NCI-H524 treated with DMSO at 0.1 percent for 48 hours (cell line): ENCODE measurements around the gene STKLD1.
"Not testable (repeated sequence)": the region's sequence is repeated elsewhere in the genome, so short reads cannot be mapped to it uniquely, and the experiment has no call there.

Source experiments
- DNase-seq: peaks from one replicate; lab custom pipeline; 2025; lab: John Stamatoyannopoulos, UW

Gene STKLD1

DNA sequence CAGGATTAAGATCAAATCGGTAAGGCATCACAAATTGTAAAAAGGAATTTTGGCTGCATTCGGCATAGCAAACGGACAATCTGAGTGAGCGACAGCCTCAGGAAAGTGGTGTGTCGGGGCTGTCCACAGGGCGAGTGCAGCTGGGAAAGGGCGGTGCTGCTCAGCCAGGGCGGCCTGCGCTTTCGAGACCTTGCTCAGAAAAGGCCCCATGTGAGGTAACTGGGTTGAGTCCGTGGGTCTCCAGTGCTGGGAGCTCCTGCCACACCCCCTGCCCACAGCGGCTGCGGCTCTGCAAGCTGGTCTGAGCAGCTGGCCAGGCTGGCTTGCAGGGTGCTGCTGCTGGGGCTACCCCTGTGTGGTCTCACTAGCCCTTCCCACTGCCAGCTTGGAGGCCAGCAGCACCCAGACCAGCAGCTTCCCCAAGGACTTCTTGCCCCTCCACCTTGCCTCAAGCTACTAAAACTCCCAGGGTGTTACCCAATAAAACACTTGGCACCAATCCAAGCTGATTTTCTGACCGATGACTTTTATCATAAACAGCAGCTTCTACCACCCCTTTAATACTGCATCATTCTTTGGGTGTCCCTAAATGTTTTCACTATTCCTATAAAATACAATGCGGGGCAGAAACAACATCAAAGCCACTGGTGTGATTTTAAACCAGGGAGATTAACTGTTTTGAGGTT lies 13.7 kb upstream of the STKLD1 start:
- DNase-seq, result no peak

DNA sequence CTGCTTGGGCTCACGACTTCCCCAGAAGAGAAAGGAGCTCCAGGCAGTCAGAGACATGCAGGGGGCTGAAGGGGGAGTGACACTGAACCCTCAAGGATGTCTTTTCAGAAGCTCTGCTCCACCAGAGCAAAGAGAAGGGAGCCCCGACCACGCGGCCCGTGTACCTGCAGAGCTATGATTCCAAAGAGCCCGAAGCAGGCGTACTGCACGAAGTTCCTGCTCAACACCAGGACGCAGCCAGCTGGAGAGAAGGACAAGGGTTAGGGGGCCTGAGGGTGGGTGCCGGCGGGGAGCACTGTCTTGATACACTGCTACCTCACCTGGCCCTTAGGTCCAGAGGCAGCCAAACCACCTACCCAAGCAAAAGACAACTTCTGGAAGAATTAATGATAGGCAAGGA lies 9.7 kb upstream of the STKLD1 start:
- DNase-seq, result no peak

- DNase-seq, result no peak
These were observed 8.9 kb upstream of the STKLD1 start for GRCh38 chr9:133367221-133367620.

- DNase-seq, result no peak
These were observed 8.4 kb upstream of the STKLD1 start for GRCh38 chr9:133367778-133368177.

- DNase-seq, result no peak
These were observed 7.8 kb upstream of the STKLD1 start for GRCh38 chr9:133368249-133368881.

DNA sequence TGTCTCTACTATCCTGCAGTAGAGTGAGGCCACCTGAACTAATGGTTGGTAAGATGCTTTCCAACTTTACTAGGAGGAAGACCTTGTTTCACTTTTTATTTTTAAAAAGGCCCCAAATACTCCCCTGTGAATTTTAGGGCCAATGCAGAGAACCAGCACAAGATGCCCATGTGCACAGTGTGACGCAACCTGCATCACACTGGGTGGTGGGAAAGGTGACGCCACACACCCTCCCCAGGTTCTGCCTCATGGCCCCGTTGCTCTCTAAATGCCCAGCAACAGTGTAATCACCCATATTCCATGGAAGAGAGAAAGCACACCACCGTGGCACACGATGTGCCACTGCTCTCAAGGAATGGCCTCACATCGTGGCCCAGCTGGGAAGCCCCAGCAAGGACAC lies 6.7 kb upstream of the STKLD1 start:
- no peak for DNase-seq

- no peak for DNase-seq
These were observed 6.2 kb upstream of the STKLD1 start for GRCh38 chr9:133369933-133370332.

- DNase-seq, result no peak
These were observed 5.5 kb upstream of the STKLD1 start for GRCh38 chr9:133370685-133371084.

DNA sequence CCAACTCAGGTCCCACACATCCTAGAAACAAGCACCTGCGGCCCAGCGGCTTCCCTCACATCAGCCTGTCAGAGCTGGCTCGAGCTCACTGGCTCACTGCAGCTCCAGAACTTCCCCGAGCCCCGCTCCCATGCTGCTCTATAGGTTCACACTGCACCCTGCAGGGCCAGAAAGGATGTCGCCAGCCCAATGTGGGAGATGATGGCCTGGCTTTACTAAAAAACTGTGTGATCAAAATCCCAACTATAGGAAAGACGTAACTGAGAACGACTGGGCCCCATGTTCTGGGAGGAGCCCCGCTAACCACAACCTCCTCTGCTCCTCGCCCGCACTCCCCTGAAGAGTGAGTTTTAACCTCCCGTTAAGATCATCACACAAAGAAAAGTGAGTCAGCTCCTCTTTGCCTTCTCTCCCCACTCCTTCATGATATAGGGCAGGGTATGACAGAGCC lies 4.9 kb upstream of the STKLD1 start:
- no peak for DNase-seq

DNA sequence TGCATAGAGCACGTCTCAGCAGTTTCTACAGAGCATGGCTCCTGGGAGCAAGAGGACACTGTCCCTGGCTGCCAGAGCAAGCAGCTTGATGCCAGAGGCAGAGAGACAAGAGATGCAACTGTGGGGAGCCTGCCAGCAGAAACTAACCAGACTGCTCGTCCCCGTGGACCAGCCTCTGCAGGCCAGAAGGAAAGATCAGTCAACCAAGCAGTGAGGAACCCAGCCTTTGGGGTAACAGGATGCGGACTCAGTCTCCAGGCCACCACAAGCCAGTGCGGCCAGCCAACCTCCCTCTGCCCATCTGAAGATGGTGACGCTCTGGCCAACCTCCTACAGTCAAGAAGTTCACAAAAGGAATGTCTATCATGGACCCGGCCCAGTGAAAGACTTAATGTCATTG lies 4.0 kb upstream of the STKLD1 start:
- no peak for DNase-seq

DNA sequence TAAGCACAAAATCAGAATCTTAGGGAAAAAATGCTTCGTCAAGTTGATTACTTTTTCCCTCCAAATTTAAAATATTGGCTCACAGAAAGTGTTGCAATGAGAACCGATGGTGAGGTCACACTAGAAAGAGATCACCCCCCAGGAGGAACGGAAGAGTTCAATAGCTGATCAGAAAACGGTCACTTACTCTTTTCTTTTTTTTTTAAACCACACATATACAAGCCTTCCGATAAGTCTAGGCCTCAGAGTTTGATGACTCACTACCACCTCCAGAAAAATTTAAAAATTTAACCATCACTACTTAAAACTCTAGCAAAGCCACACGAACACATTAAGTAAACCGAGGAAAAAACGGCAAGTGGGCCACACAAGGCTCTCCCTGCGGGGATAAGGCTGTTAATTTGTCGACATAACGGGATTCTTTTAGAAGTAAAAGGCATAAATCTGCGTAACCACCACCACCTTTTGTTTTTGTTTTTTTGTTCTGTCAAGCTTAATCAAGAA lies 1.5 kb upstream of the STKLD1 start:
- DNase-seq, result no peak

GRCh38 chr9:133375116-133375723 lies 946 bp upstream of the STKLD1 start:
- DNase-seq, result no peak

DNA sequence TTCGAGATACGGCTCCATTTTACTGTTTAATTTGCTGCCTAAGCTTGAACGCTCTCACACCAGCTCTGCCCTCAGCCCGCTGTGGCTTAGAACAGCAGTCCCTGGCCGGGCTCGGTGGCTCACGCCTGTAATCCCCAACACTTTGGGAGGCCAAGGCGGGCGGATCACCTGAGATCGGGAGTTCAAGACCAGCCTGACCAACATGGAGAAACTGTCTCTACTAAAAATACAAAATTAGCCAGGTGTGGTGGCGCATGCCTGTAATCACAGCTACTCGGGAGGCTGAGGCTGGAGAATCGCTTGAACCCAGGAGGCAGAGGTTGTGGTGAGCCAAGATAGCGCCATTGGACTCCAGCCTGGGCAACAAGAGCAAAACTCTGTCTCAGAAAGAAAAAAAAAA lies 1.1 kb downstream of the STKLD1 start:
- not testable (repeated sequence) for DNase-seq

- DNase-seq, result no peak
These were observed 1.6 kb downstream of the STKLD1 start for GRCh38 chr9:133377721-133378216.

- no peak for DNase-seq
These were observed 2.3 kb downstream of the STKLD1 start for GRCh38 chr9:133378408-133378962.

DNA sequence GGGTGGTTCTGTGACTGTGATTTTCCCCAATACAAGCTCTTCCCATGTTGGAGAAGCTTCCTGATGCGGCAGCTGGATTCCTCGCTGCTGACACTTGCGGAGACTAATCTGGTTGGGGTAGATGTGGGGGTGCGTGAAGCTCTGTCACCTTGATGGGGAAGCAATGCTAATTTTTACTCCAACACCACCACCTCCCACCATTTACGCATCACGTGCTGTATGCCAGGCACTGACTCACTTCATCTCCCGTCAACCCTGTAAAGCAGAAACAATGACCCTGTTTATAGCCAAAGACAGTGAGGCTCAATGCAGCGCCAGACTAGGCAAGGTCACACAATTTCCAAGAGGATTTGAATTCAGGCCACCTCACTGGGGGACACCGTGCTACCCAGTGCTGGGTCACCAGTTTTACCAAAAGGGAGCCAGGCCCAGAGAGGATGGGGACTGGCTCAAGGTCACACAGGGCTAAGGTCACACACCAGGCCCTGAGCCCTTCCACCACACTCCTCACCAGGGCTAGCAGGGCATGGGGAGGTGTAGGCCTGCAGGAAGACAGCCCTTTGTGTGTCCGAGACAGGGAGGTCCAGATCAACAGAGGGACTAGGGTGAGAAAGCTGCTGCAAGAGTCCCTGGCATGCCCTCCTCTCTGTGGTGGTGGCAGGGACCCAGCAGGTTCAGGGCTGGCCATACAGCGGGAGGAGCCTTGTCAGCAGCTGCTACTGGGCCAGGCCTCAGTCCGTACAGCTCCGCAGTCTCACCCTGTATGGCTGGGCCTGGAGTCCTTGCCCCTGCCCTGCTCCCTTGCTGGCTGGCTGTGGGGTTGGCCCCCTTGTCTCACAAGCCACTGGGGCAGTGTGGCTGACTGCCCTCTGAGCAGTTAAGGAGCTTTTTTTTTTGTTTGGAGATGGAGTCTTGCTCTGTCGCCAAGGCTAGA lies 3.3 kb downstream of the STKLD1 start:
- DNase-seq, result no peak

DNA sequence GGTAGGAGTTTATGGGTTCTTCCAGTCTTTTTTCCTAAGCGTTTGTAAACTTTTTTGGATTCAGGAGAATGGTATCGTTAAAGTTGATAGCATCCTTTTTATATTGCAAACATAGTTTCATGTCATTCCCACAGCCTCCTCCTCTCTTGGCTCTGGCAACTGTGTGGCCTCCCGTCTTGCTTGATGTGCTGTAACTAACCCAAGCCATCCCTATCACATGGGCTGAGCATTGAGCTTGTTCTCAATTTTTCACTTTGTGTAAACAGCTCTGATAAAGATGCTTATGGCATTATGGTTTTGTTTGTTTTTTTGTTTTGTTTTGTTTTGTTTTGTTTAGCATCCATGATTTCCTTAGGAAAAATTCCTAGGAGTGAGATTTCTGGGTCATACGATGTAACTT lies 4.6 kb downstream of the STKLD1 start:
- DNase-seq, result no peak

- DNase-seq, result no peak
These were observed 6.5 kb downstream of the STKLD1 start for GRCh38 chr9:133382507-133383141.

- no peak for DNase-seq
These were observed 7.3 kb downstream of the STKLD1 start for GRCh38 chr9:133383438-133383837.

GRCh38 chr9:133384736-133385321 lies 8.7 kb downstream of the STKLD1 start:
- DNase-seq, result no peak

GRCh38 chr9:133385452-133385851 lies 9.3 kb downstream of the STKLD1 start:
- DNase-seq, result no peak
